NCI-H187 (cell line): ENCODE data around the gene TBC1D2B.

Source experiments
- DNase-seq, 2 experiments: peaks; one replicate each; lab custom pipeline; 2025; lab: John Stamatoyannopoulos, UW

Gene TBC1D2B

DNA sequence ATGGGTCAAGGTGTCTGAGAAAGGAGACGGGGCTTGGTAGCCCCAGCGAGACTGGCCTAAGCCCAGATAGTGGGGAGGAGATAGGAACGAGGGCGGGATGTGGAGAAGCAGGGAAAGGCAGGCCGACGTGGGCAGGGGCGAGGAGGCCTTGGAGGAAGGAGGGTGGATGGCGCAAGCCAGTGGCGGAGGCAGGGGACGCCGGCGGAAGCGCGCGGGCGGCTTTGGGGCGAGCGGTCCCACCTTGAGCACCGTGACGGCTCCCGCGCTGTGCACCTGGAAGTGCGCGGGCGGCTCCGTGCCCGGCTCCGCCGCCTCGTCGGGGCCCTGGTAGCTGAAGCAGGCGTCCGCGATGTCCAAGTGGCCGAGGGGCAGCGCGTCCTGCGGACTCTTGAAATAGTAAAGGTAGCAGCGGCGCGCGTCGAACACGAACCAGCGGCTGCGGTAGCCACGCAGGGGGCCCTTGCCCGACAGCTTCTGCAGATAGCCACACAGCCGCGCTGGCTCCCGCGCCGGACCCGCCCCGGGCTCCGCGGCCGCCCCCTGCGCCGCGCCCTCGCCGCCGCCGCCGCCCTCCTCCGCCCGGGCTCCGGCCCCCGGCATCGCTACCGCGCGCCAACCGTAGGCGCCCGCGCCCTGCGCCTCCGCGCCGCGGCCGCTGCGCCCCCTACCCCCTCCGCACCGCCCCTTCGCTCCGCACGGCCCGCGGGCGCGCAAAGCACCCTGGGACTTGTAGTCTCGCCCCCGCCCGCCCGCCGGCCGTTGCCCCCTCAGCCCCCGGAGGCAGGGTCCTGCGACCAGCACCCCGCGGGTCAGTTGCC lies at the start of gene TBC1D2B:
TBC1D2B (minus strand) TSS at position 659 of the 818 bp plus-strand sequence; CDS start at position 600, 59 bp downstream.
- DNase-seq = no peak

DNA sequence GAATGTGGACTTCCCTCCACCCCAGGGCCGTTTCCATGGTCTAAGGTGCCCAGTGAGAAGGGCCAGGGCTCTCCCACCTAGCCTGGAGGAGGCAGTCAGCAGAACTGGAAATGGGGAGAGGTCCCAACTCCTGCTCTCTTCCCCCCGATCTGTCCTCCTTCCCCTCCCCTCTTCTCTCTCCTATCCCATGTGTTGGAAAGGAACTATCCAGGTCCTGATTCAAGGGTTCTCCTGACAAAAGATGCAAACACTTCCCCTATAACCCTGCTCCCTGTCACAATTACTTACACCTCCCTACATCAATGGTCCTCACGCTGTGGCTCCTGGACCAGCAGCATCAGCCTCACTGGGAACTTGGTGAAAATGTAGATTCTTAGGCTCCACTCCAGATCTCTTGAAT lies 47.8 kb upstream of the TBC1D2B start:
- no peak for DNase-seq

DNA sequence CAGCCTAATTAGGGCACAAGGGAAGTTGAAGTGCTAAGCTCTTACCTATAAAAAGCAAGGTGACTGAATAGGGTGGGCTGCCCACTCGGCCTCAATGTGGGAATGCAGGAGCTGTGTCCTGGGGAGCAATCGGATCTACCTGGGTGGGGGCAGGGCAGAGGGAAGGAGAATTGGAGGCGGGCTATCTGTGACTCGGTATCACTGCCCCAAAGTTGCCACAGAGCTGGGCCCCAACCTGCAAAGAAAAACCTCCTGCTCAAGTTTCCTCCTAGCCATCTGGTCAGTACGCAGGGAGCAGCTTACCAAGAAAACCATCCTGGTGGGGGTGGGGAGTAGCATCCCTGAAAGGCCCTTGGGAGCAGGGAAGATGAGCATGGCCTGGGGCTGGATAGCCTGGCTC lies 43.0 kb upstream of the TBC1D2B start:
- no peak for DNase-seq

DNA sequence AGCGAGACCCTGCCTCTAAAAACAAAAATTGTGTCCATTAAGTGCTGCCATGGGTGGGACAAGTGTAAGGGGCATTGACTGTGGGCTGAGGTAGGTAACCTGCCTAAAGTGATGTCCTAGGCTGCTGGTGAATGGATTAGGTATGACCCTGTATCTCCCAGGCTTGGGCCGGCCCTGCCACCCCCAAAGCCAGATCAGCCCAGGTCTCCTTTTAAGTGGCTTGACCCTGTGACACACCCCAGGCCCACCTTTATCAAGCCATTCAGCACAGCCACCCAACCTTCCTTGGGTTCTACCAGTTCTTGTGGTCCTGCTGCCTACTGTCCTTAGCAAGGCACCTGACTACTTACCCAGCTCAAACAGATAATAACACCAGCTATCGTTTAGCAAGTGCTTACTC lies 35.0 kb upstream of the TBC1D2B start:
- DNase-seq = no peak

DNA sequence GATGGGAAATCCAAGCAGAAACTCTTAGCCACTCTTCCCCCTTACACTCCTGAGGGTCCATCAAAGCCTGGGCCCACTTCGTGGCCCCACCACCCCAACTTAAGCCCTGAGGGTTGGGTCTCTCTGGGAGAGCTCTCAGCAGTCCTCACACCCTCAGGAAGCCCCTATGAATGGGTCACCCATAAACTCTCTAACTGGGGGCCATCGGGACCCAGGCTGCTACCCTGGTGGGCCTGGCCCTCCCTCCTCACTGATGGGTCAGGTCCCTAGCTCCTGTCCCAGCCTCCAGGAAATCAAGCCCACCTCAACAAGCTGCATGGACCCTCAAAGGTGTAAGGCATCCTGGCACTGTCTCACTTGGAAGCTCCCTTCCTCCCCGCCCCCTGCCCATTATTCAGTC lies 34.3 kb upstream of the TBC1D2B start:
- DNase-seq = no peak

DNA sequence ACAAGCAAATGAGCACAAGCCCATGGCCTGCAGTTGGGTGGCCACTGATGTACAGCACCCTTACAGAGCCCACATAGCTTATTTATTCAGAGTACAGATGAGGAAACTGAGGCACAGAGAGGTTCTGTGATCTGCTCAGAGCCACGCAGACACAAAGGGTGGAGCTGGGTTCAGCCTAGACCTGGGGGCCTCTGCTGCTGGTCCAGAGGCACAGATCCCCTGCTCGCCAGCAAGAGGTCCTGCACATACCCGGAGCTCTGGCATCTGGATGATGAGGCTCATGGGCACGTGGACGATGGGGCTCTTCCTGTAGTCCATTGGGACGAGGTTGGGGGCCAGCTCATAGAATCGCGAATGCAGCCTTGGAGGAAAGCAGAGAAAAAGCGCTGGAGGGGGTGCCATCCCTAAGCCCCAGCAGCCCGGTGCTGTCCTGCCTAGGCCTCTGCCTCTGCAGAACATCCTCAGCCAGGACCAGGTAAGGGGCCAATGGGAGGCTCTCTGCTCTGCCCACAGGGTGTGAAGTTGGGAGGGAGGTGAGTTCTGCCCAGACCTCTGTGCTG lies 33.5 kb upstream of the TBC1D2B start:
- DNase-seq = no peak

DNA sequence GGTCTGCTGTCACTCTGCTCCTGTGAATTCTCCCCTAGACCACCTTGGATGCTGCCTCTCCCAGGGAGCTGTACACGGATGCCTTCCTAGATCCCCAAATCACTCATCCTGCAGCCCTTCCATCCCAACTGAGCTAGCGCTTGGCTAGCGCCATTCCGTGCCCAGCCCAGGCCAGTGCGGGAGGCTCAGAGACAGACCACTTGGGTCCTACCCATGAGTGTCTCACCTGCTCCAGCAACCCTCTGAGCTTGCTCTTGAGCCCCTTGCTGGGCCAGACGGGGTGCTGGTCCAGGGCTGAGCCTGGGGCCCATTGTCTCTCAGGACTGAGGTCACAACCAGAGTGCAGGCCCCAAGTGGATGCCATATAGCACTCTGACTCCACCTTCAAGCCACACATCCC lies 32.6 kb upstream of the TBC1D2B start:
- DNase-seq = no peak

DNA sequence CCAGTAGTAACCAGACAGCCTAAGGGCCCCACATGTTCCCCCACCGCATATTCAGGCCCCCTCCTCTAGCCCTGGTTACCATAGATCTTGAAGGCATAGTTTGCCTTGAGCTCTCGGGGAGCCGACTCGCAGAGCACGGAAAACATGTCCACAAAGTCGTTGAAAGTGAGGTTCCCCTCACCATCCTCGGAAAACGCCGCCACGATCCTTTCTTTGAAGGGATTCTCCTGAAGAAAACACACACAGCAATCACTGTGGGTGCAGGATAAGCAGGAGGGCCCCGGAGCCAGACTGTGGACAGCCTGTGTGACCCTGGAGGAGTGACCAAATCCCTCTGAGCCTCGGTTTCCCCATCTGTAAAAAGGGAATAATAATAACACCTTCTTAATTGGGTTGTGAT lies 31.6 kb upstream of the TBC1D2B start:
- DNase-seq = no peak

DNA sequence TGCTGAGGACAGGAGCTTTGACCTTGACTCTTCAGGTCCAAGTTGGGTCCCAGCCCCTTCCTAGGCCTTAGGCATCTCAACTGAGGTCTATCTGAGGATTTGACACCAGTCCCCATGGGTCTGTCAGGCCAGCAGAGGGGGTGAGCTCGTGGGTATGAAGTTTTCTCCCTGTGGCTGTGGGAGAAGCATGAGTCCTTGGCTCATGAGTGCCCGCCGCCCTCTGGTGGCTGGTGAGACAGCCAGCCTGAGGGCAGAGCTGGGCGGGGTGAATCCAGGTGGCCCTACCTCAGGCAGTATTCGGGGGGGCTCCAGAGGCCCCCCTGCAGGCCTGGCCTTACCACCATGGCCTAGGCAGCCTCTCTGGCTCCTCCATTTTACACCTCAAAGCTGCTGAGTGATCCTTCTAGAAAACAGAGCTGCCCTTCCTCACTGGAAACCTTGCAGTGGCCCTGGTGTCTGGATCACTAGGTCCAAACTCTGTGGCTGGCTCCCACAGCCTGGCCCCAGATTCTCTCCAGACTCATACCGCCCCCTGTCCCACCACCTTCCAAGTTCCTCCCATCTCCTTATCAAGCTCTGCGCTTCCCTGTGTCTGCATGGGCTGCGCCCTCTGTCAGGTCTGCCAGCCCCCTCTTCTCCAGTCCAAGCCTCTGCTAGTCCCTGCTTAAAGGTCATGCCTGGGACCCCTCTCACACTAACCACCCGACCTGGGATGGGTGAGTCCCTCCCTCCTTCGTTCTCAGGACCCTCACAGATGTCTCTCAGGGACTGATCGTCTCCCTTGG lies 31.0 kb upstream of the TBC1D2B start:
- no peak for DNase-seq

DNA sequence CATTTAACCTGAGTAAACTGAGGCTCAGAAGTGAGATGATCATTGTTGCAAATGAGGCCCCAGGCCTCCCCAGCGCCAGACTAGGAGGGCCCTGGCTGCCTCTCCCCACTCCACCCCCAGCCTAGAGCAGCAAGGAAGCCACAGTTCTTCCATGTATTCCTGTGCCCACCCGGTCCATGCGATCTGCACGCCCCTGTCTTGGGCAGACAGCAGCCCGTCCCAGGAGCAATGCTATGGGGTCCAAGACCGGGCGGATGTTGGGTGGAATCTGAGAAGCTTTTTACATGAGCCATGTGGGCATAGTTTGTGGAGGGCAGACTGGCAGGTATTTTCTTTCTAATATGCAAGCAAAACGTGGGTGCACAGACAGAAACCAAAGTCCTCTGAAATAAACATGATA lies 30.0 kb upstream of the TBC1D2B start:
- DNase-seq = no peak

DNA sequence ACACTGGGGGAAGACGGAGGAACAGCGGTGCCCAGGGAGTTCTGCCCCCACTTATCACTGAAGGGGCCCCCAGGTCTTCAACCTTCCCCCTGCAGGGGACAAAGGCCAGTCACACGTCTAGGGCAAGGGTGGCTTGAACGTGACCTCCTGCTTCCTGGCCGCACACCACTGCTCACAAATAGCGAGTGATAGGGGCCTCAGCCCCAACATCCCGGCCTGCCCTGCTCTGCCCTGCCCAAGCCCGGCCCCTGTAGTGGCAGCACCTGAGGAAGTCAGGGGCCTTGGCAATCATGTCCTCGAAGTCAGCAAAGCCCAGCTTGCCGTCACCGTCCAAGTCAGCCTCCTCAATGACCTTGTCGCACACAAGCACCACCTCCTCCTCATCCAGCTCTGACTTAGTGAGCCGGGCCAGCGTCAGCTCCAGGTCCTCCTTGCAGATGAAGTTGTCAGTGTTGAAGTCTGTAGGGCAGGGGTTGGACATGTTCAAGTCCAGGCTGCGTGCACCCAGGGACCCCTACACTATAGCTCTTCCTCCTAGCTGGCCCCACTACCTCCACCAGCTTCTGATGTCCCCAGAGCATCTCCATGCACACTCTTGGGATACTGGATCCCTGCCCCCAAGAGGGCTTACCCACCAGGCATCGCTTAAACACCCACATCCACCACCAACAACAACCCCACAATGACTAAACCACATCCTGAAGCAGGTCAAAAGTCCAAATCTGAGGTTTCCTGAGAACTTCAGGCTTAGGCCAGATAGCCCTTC lies 28.1 kb upstream of the TBC1D2B start:
- DNase-seq = no peak

DNA sequence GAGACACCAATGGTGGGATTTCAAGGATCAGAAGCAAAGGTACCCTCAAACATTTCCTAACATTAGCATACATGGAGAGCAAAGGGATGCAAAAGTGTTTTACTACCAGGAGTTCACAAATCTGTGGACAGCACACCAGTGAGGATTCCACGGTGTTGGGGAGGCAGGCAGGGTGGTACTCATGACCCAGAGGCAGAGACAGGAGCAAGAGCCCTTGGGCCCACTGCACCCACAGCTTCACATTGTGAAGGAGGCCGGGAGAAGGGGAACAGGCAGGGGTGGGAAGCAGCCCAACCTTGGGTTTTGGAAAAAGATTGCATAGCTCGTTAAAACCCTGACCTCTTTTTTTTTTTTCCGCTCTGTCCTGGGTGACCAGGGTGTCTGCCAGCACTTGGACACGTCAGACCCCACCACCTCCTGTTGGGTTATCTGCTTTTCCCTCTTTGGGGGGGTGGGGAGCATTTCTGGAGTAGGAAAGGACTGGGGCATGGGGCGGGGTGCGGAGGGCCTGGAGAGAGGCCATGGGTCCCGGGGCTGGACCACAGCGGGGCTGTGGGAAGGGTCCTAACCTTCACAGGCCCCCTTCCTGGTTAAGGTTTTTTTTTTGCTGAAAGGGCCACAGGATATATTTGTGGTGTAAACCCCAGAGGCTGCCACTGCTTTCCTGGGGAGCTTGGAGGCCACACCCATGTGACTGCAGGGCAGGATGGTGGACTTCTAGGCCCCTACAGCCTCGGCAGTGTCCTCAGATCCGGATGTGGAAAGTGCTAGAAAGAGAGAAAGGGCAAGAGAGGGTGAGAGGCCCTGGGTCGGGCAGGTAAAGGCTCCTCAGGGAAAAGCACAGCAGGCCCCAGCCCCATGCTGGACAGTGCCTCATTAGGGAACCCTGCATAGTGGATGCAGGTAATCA lies 27.3 kb upstream of the TBC1D2B start:
- DNase-seq = no peak

DNA sequence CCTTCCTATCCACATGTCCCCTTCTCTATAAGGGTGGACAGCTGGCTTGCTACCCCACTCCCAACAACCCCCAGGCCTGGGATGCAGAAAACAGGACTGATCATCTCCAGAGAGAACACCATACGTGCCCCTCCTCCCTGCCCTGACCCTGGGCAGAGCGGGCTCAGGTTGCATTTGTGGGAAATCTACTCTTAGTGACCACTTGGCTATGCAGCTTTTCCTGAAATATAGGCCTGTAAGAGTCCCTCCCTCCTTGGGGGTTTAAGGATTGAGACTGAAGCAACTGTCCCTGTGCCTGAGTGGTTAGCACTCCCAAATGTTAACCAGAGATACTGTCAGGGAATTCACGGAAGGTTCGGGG lies 26.6 kb upstream of the TBC1D2B start:
- DNase-seq = no peak

DNA sequence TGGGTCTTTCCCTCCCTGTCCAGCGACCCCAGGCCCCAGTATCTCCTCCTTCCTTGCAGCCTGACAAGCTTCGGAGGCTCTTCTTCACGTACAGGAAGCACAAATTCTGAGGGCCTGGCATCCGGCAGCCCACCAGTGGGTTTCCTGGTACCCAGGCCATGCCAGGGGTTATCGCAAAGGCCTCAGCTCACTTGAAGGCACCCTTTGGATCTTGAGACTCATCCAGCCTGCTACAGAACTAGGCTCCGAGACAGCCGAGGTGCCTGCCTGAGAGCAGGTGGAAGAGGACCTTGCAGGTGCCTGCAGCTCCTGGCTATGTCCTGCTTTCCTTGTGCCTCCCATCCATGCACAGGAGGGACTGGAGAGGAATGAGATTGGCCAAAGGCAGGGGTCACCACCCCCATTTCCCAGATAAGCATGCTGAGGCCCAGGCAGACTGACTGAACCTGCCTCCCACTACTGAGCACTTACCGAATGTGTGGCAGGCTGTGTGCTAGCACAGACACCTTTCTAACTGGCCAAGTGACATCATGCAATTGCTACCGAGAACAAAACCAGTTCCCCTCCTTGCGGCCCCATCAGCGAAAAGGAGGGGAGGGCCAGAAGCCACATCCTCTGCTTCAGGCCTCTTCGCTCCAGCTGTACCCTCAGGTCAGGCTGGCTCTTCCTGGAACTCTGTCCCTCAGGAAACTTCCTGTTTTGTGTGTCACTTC lies 26.1 kb upstream of the TBC1D2B start:
- DNase-seq = no peak

DNA sequence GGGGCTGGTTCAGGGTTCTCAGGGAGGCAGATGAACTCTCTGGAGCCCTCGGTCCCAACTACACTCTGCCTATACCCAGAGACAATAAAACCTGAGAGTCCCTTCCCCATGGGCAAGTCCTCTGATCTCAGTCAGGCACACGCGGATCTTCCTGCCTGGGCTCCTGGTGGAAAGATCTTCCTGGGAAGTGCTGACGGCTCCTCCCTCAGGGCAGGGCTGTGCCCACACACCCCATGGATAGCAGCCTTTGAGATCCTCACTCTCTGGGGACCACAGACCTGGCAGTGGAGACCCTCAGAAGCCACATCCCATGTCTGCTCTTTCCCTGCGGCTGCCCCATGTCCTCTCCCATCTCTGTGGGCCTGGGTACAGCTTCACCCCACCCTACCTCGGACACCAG lies 25.2 kb upstream of the TBC1D2B start:
- DNase-seq = no peak

DNA sequence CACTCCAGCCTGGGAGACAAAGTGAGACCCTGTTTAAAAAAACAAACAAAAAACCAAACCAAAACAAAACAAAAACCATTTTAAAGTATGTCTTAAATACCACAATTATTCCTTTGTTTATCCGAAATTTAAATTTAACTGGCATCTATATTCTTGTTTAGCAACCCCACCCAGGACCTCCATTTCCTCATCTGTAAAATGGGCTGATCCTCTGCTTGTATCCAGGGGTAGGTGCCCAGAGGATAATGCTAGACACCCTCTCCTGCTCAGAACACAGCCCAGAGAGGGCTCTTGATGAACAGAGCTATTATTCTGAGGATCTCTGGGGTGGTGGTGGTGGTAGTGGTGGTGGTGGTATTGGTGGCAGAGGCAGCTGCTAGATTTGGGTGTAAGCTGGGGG lies 24.7 kb upstream of the TBC1D2B start:
- no peak for DNase-seq

DNA sequence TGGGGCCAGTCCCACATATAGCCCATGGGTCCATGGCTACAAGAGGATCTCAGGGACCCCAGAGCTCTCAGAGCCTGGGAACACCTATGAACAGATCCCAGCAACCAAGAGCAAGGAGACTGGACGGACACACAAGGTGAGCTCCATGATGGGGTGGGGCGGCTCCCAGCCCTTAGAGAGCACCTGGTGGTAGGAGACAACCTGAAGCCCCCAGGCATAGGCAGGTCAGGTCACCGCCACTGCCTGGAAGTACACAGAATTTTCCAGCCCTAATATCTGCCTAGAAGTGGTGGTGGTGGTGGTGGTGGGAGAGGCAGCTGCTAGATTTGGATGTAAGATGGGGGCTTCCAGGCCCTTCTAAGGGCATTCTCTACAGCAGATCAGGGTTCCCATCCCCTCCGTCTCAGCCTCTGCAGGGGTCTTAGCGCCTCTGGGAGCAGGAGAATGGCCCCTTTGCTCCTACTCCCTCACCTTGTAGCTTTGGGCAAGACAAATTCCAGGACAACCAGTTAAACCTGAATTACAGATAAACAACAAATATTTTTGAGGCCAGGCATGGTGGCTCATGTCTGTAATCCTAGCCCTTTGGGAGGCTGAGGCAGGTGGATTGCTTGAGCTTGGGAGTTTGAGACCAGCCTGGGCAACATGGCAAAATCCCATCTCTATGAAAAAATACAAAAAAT lies 24.1 kb upstream of the TBC1D2B start:
- DNase-seq = no peak

DNA sequence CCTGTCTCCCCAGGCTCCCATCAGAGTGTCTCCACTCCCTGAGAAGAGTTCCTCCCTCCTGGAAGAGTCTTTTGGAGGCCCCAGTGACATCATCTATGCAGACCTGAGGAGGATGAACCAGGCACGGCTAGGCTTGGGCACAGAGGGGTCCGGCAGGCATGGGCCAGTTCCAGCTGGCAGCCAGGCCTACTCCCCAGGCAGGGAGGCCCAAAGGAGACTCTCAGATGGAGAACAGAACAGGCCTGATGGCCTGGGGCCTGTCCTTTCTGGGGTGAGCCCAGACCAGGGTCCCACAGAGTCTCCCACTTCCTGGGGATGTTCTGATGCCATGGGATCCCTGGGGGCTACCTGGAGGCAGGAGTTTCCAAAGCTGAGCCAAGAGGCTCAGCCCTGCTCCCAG lies 23.4 kb upstream of the TBC1D2B start:
- DNase-seq = no peak

DNA sequence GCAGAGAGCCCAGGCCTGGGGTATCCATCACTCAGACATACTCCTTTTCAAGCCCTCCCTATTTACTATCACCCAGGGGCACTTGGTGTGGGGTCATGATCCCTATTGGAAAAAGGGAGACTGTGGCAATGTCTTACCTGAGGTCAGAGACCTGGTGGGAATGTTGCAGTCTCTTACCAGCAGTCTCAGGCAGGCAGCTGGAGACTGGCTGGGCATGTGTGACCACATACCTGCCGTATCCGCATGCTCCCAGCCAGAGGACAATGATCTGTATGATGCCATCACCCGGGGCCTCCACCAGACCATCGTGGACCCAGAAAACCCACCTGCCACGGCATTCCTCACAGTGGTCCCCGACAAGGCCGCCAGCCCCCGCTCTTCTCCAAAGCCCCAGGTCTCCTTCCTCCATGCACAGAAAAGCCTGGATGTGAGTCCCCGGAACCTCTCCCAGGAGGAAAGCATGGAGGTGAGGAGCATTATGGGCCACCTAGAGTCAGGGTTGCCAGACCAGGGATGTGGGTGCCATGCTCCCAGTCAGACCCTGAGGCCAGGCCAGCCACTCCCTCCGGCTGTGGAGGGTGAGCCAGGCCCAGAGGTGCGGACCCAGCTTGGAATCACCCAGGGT lies 20.7 kb upstream of the TBC1D2B start:
- DNase-seq = no peak

DNA sequence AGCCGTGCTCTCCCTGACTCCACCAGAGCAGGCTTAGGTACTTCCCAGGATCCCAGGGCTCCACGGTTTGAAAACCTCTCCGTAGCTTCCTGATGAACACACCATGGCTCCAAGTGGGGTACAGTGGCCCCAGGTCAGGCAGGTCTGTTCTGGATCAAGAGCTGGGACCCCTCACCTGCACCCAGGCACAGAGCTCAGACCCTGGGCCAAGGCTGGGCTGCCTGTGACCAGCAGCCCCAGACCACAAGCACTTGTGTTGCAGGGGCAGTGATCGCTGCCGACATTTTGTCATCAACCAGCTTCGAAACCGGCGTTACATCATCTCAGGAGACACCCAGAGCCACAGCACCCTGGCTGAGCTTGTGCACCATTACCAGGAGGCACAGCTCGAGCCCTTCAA lies 20.2 kb upstream of the TBC1D2B start:
- DNase-seq = no peak
